ENCODE results near the gene CEBPB. TPM values are rescaled to one million over a fixed set of nuclear protein-coding genes. Genes with fewer than 3 reads are reported as not detected.
"Not testable (repeated sequence)": the region's sequence is repeated elsewhere in the genome, so short reads cannot be mapped to it uniquely, and the experiment has no call there.

The CEBPB gene
- total and polyA plus RNA-seq, 3 donors from 2014 or later, result 11.3 to 40.0 (median 25.9) TPM

GRCh38 chr20:50200482-50201104 lies 10.0 kb downstream of the CEBPB start:
- WGBS, 2 donors, result 91 to 97% methylated on average over 4 to 6 of the region's 6 CpGs
- H3K27ac ChIP-seq, result no peak overlapping the region

GRCh38 chr20:50201710-50202109 lies 11.1 kb downstream of the CEBPB start:
- H3K4me1 ChIP-seq; intact Hi-C loops (cut with DNase I; ENCODE audit: low total_unique reads); DNase-seq; H3K27ac ChIP-seq; H3K4me3 ChIP-seq; H3K9me3 ChIP-seq; H3K27me3 ChIP-seq; H3K36me3 ChIP-seq (ENCODE audit: low read depth, missing control alignments): not testable (repeated sequence)
- WGBS, 2 donors, result 97 to 100% methylated on average over 7 of the region's 7 CpGs

More at GRCh38 chr20:50200482-50201104, 10.0 kb downstream of the CEBPB start:
- DNase-seq, result no peak
- Histone ChIP-seq H3K4me1 (no peaks in the 10 kb centered on the region), H3K27me3 (no peaks in the 10 kb centered on the region), H3K9me3 (no peaks in the 10 kb centered on the region), H3K36me3 (ENCODE audit: low read depth, missing control alignments) (no peaks in the 10 kb centered on the region), H3K4me3 (no peak overlapping the region)
- intact Hi-C loops (cut with DNase I; ENCODE audit: low total_unique reads), result no loop called here
- TF ChIP-seq CTCF (IDR thresholded peaks at IDR 0.05), result no peak
- TF ChIP-seq POLR2A (IDR thresholded peaks at IDR 0.05), result no peak

- H3K4me3 ChIP-seq, result no peak overlapping the region
- H3K27me3 ChIP-seq, result no peaks in the 10 kb centered on the region
- intact Hi-C loops (cut with DNase I; ENCODE audit: low total_unique reads), result no loop called here
- no peaks in the 10 kb centered on the region for H3K36me3 ChIP-seq (ENCODE audit: low read depth, missing control alignments)
- TF ChIP-seq CTCF (IDR thresholded peaks at IDR 0.05) (no peak), POLR2A (IDR thresholded peaks at IDR 0.05) (no peak)
- H3K4me1 ChIP-seq, result no peaks in the 10 kb centered on the region
- DNase-seq, result no peak
- H3K27ac ChIP-seq, result no peak overlapping the region
- H3K9me3 ChIP-seq, result no peaks in the 10 kb centered on the region
- 80 to 86% methylated on average over 5 of the region's 5 CpGs for WGBS, 2 donors
These were observed 12.0 kb downstream of the CEBPB start for GRCh38 chr20:50202677-50203076.

- Histone ChIP-seq H3K27ac (no peak overlapping the region), H3K4me1 (no peaks in the 10 kb centered on the region), H3K4me3 (no peak overlapping the region), H3K9me3 (no peaks in the 10 kb centered on the region), H3K27me3 (no peaks in the 10 kb centered on the region), H3K36me3 (ENCODE audit: low read depth, missing control alignments) (no peaks in the 10 kb centered on the region)
- no peak for TF ChIP-seq POLR2A (IDR thresholded peaks at IDR 0.05)
- TF ChIP-seq CTCF (IDR thresholded peaks at IDR 0.05), result no peak
- intact Hi-C loops (cut with DNase I; ENCODE audit: low total_unique reads), result no loop called here
- WGBS, 2 donors, result 95 to 97% methylated on average over 5 of the region's 5 CpGs
- DNase-seq, result no peak
These were observed 13.6 kb downstream of the CEBPB start for GRCh38 chr20:50203951-50204937.

GRCh38 chr20:50207026-50207425 lies 16.4 kb downstream of the CEBPB start:
- no peak overlapping the region for H3K4me3 ChIP-seq
- intact Hi-C loops (cut with DNase I; ENCODE audit: low total_unique reads), result no loop called here
- no peaks in the 10 kb centered on the region for H3K4me1 ChIP-seq
- H3K27ac ChIP-seq, result no peak overlapping the region
- no peaks in the 10 kb centered on the region for H3K27me3 ChIP-seq
- TF ChIP-seq POLR2A (IDR thresholded peaks at IDR 0.05), result no peak
- no peak for TF ChIP-seq CTCF (IDR thresholded peaks at IDR 0.05)
- 71 to 94% methylated on average over 1 of the region's 1 CpG for WGBS, 2 donors
- H3K9me3 ChIP-seq, result no peaks in the 10 kb centered on the region
- H3K36me3 ChIP-seq (ENCODE audit: low read depth, missing control alignments), result no peaks in the 10 kb centered on the region
- no peak for DNase-seq
